ENCODE data around the gene BTG2. TPM values are rescaled to one million over a fixed set of nuclear protein-coding genes. Genes with fewer than 3 reads are reported as not detected.

The BTG2 gene
- total and polyA plus RNA-seq, 2 experiments from 2014 or later: 6.3 to 9.1 TPM

GRCh38 chr1:203346769-203347102 lies 41.4 kb downstream of the BTG2 start:
- H3K36me3 Mint-ChIP-seq (ENCODE audit: low read depth): no peaks in the 10 kb centered on the region
- no peak overlapping the region for H3K4me3 Mint-ChIP-seq
- Histone ChIP-seq H3K9me2 (ENCODE audit: insufficient read depth) (0 out of 2 replicates have a peak, but pooled peaks cover 6% of the 10 kb centered on the region), H3K36me3 (ENCODE audit: insufficient read depth) (no peaks in the 10 kb centered on the region), H3K4me3 (no peak overlapping the region), H3K27ac (ENCODE audit: low read depth) (no peak overlapping the region), H3K4me2 (no peak overlapping the region), H3K27me3 (ENCODE audit: insufficient read depth) (no peaks in the 10 kb centered on the region), H3K79me2 (replicated peaks; ENCODE audit: insufficient read depth) (no peaks in the 10 kb centered on the region), H4K20me1 (replicated peaks; ENCODE audit: insufficient read depth) (no peaks in the 10 kb centered on the region), H3F3A (replicated peaks; ENCODE audit: low read depth) (no peaks in the 10 kb centered on the region), H2AFZ (no peak overlapping the region), H3K4me1 (ENCODE audit: insufficient read depth) (no peaks in the 10 kb centered on the region)
- H3K27ac Mint-ChIP-seq: no peak overlapping the region
- no peak for TF ChIP-seq JUNB (IDR thresholded peaks at IDR 0.05; ENCODE audit: unreplicated experiment)
- TF ChIP-seq EZH2phosphoT487 (IDR thresholded peaks at IDR 0.05; ENCODE audit: unreplicated experiment): no peak
- no peak for DNase-seq (ENCODE audit: low spot score)
- H3K27me3 Mint-ChIP-seq (ENCODE audit: insufficient read depth, low read depth, poor library complexity): peaks cover 10% of the 10 kb centered on the region
- peaks cover 17% of the 10 kb centered on the region for H3K4me1 Mint-ChIP-seq
- no peak for ATAC-seq
- peaks cover 2% of the 10 kb centered on the region; the same call in 1 of the 3 replicates for H3K9me3 Mint-ChIP-seq

GRCh38 chr1:203349166-203349565 lies 43.8 kb downstream of the BTG2 start:
- Histone ChIP-seq H4K20me1 (replicated peaks; ENCODE audit: insufficient read depth) (no peaks in the 10 kb centered on the region), H3K9me2 (ENCODE audit: insufficient read depth) (0 out of 2 replicates have a peak, but pooled peaks cover 6% of the 10 kb centered on the region), H3K79me2 (replicated peaks; ENCODE audit: insufficient read depth) (no peaks in the 10 kb centered on the region), H3K4me1 (ENCODE audit: insufficient read depth) (no peaks in the 10 kb centered on the region), H3F3A (replicated peaks; ENCODE audit: low read depth) (no peaks in the 10 kb centered on the region), H3K27ac (ENCODE audit: low read depth) (no peak overlapping the region), H3K27me3 (ENCODE audit: insufficient read depth) (no peaks in the 10 kb centered on the region), H2AFZ (no peak overlapping the region), H3K4me3 (no peak overlapping the region), H3K4me2 (no peak overlapping the region), H3K36me3 (ENCODE audit: insufficient read depth) (no peaks in the 10 kb centered on the region)
- Mint-ChIP-seq H3K27me3 (ENCODE audit: insufficient read depth, low read depth, poor library complexity) (peaks cover 9% of the 10 kb centered on the region), H3K36me3 (ENCODE audit: low read depth) (no peaks in the 10 kb centered on the region), H3K4me3 (no peak overlapping the region), H3K4me1 (peaks cover 4% of the 10 kb centered on the region; the same call in 2 of the 3 replicates), H3K9me3 (no peaks in the 10 kb centered on the region; the same call in 2 of the 3 replicates), H3K27ac (no peak overlapping the region)
- no peak for ATAC-seq
- no peak for DNase-seq (ENCODE audit: low spot score)
- TF ChIP-seq REST (IDR thresholded peaks at IDR 0.05; ENCODE audit: unreplicated experiment) (no peak), EZH2 (IDR thresholded peaks at IDR 0.05; ENCODE audit: low read depth, unreplicated experiment) (no peak), EZH2phosphoT487 (IDR thresholded peaks at IDR 0.05; ENCODE audit: unreplicated experiment) (no peak)

GRCh38 chr1:203349773-203350524 lies 44.6 kb downstream of the BTG2 start:
- H3K27ac ChIP-seq (ENCODE audit: low read depth): no peak overlapping the region
- Mint-ChIP-seq H3K27ac (no peak overlapping the region), H3K36me3 (ENCODE audit: low read depth) (no peaks in the 10 kb centered on the region), H3K4me3 (no peak overlapping the region), H3K27me3 (ENCODE audit: insufficient read depth, low read depth, poor library complexity) (peaks cover 9% of the 10 kb centered on the region), H3K9me3 (no peaks in the 10 kb centered on the region; the same call in 2 of the 3 replicates), H3K4me1 (peaks cover 4% of the 10 kb centered on the region; the same call in 2 of the 3 replicates)
- no peak for DNase-seq (ENCODE audit: low spot score)
- H3K4me1 ChIP-seq (ENCODE audit: insufficient read depth): no peaks in the 10 kb centered on the region
- H3K36me3 ChIP-seq (ENCODE audit: insufficient read depth): no peaks in the 10 kb centered on the region
- no peaks in the 10 kb centered on the region for H3K79me2 ChIP-seq (replicated peaks; ENCODE audit: insufficient read depth)
- no peaks in the 10 kb centered on the region for H4K20me1 ChIP-seq (replicated peaks; ENCODE audit: insufficient read depth)
- no peak for ATAC-seq
- no peaks in the 10 kb centered on the region for H3F3A ChIP-seq (replicated peaks; ENCODE audit: low read depth)
- 0 out of 2 replicates have a peak, but pooled peaks cover 6% of the 10 kb centered on the region for H3K9me2 ChIP-seq (ENCODE audit: insufficient read depth)
- H3K27me3 ChIP-seq (ENCODE audit: insufficient read depth): no peaks in the 10 kb centered on the region
- no peak for TF ChIP-seq NANOG (IDR thresholded peaks at IDR 0.05; ENCODE audit: borderline replicate concordance)
- TF ChIP-seq ETS1 (IDR thresholded peaks at IDR 0.05): no peak
- TF ChIP-seq ZNF331 (CRISPR knock-in tag; IDR thresholded peaks at IDR 0.05; ENCODE audit: low read depth): no peak
- no peak for TF ChIP-seq REST (IDR thresholded peaks at IDR 0.05; ENCODE audit: unreplicated experiment)
- H2AFZ ChIP-seq: no peak overlapping the region
- H3K4me3 ChIP-seq: no peak overlapping the region
- no peak overlapping the region for H3K4me2 ChIP-seq
